GM18519 (cell line): ENCODE results near the gene NPHP4.
A peak's percentile ranks its signal among the peaks of the same experiment; 100 is the strongest.

Experiments used
- ATAC-seq: cut with Tn5 transposase; IDR thresholded peaks from one replicate; pipeline ENCODE4 v1.9.1; 2021; ENCODE audit warnings: mild to moderate bottlenecking, moderate library complexity; ENCODE audit not compliant: unreplicated experiment, low FRiP score

The NPHP4 gene

GRCh38 chr1:5992026-5992813 lies at the start of gene NPHP4:
TSS of gene NPHP4 (minus strand) at chr1:5992425. CDS start at chr1:5986289, 6,136 bp downstream.
- ATAC-seq, result peak; percentile 87

- ATAC-seq, result no peak
These were observed 49.3 kb upstream of the NPHP4 start for GRCh38 chr1:6041432-6042062.

- no peak for ATAC-seq
These were observed 48.7 kb upstream of the NPHP4 start for GRCh38 chr1:6040861-6041415.

- ATAC-seq, result no peak
These were observed 48.2 kb upstream of the NPHP4 start for GRCh38 chr1:6040444-6040843.

GRCh38 chr1:6039031-6039430 lies 46.8 kb upstream of the NPHP4 start:
- ATAC-seq, result no peak

GRCh38 chr1:6038603-6039002 lies 46.4 kb upstream of the NPHP4 start:
- ATAC-seq, result no peak

- ATAC-seq, result no peak
These were observed 45.1 kb upstream of the NPHP4 start for GRCh38 chr1:6037338-6037762.

GRCh38 chr1:6035719-6036118 lies 43.5 kb upstream of the NPHP4 start:
- ATAC-seq, result no peak

- no peak for ATAC-seq
These were observed 43.1 kb upstream of the NPHP4 start for GRCh38 chr1:6035303-6035702.

GRCh38 chr1:6034750-6035096 lies 42.5 kb upstream of the NPHP4 start:
- no peak for ATAC-seq

GRCh38 chr1:6033986-6034749 lies 41.9 kb upstream of the NPHP4 start:
- no peak for ATAC-seq

GRCh38 chr1:6033124-6033523 lies 40.9 kb upstream of the NPHP4 start:
- ATAC-seq, result no peak

GRCh38 chr1:6030547-6031261 lies 38.5 kb upstream of the NPHP4 start:
- no peak for ATAC-seq

- no peak for ATAC-seq
These were observed 37.9 kb upstream of the NPHP4 start for GRCh38 chr1:6030132-6030531.

- ATAC-seq, result no peak
These were observed 37.1 kb upstream of the NPHP4 start for GRCh38 chr1:6029351-6029750.

- ATAC-seq, result no peak
These were observed 36.0 kb upstream of the NPHP4 start for GRCh38 chr1:6028042-6028850.

GRCh38 chr1:6027591-6027990 lies 35.4 kb upstream of the NPHP4 start:
- ATAC-seq, result no peak

- peak; percentile 79 for ATAC-seq
These were observed 34.0 kb upstream of the NPHP4 start for GRCh38 chr1:6026095-6026809.
